K562 (cell line): ENCODE data around the gene CCL24. TPM values are rescaled to one million over a fixed set of nuclear protein-coding genes. Genes with fewer than 3 reads are reported as not detected.
A peak's percentile ranks its signal among the peaks of the same experiment; 100 is the strongest.

Source experiments
- ATF1 ChIP-seq, 2 experiments: fragments of 450-650 bp in 1 of 2; IDR thresholded peaks; 2 replicates each; pipeline ENCODE4 v1.6.1; 2016; ENCODE audit warnings: missing compliant biosample characterization in 1 of 2, missing genetic modification characterization in 1 of 2
- CBFA2T2 ChIP-seq: fragments of 450-650 bp; conservative IDR thresholded peaks from 2 replicates; pipeline ENCODE4 v1.6.1; 2017; ENCODE audit warnings: mild to moderate bottlenecking
- CHD1 ChIP-seq: fragments of 200-600 bp; sonication (generic); IDR thresholded peaks from one replicate; pipeline ENCODE4 v1.6.1; 2012; ENCODE audit warnings: mild to moderate bottlenecking, moderate library complexity, low read length, inconsistent platforms
- DEAF1 ChIP-seq: fragments of 450-650 bp; formaldehyde crosslinking; IDR thresholded peaks from 2 replicates; pipeline ENCODE4 v1.4.0; 2020; ENCODE audit warnings: mild to moderate bottlenecking, moderate library complexity
- HSF4 ChIP-seq: fragments of 250-450 bp; sonication (Bioruptor Pico); IDR thresholded peaks from 2 replicates; pipeline ENCODE4 v2.1.2; 2022; ENCODE audit warnings: mild to moderate bottlenecking, moderate library complexity, borderline replicate concordance
- LCOR ChIP-seq: sonication (generic); formaldehyde crosslinking; IDR thresholded peaks from 2 replicates; pipeline ENCODE4 v1.8.0; 2022; ENCODE audit warnings: mild to moderate bottlenecking, missing genetic modification reagents
- MAFG ChIP-seq: fragments of 450-650 bp; conservative IDR thresholded peaks from 2 replicates; pipeline ENCODE4 v1.6.1; 2016; ENCODE audit warnings: missing genetic modification characterization, missing compliant biosample characterization
- MAZ ChIP-seq, 2 experiments: fragments of 450-650 bp in 1 of 2; sonication (generic) in 1 of 2; formaldehyde crosslinking; IDR thresholded peaks in 1 of 2; conservative IDR thresholded peaks in 1 of 2; 2 replicates each; pipeline versions ENCODE4 v1.4.0 to v1.5.0; 2020; ENCODE audit warnings: mild to moderate bottlenecking in 1 of 2, missing genetic modification reagents in 1 of 2
- POLR2A ChIP-seq: fragments of 450-650 bp; conservative IDR thresholded peaks from 2 replicates; pipeline ENCODE4 v1.6.1; 2016
- POLR2G ChIP-seq: fragments of 200-400 bp; formaldehyde crosslinking; IDR thresholded peaks from 2 replicates; pipeline ENCODE4 v1.6.1; 2017; ENCODE audit warnings: low read depth, mild to moderate bottlenecking, antibody characterized with exemption, low read length, moderate library complexity
- TEAD2 ChIP-seq: fragments of 450-650 bp; IDR thresholded peaks from 2 replicates; pipeline ENCODE4 v1.6.1; 2016; ENCODE audit warnings: missing genetic modification characterization, control low read depth, missing compliant biosample characterization
- THRB ChIP-seq: fragments of 450-650 bp; formaldehyde crosslinking; conservative IDR thresholded peaks from 2 replicates; pipeline ENCODE4 v1.4.0; 2022; ENCODE audit warnings: mild to moderate bottlenecking, missing genetic modification characterization
- ZC3H4 ChIP-seq: sonication (generic); formaldehyde crosslinking; IDR thresholded peaks from 2 replicates; pipeline ENCODE4 v1.9.0; 2021; ENCODE audit warnings: missing genetic modification reagents, borderline replicate concordance
- ZNF143 ChIP-seq: sonication (generic); formaldehyde crosslinking; IDR thresholded peaks from 2 replicates; pipeline ENCODE4 v1.9.0; 2022; ENCODE audit warnings: mild to moderate bottlenecking, missing genetic modification reagents
- polyA plus RNA-seq, 8 experiments: library from polyadenylated mRNA; depleted of rRNA in 4 of 8; stranded (reverse) in 5 of 8; unstranded in 3 of 8; fragments of >200 nt; fragmentation: Nextera tagmentation in 2 of 8; fragmentation: Illumina TruSeq in 1 of 8; extraction: Ambion mirVana in 2 of 8; extraction: Trizol in 1 of 8; gene quantifications; 2 replicates each; pipeline versions ENCODE4 v1.2.1 to v1.2.3, GENCODE V29; 2011 to 2014; ENCODE audit warnings: inconsistent platforms in 1 of 8, missing spikeins in 1 of 8
- total RNA-seq, 7 experiments: library from RNA; depleted of rRNA in 6 of 7; stranded (reverse); fragments of >200 nt in 6 of 7; fragmentation: Illumina TruSeq in 2 of 7; extraction: Trizol in 2 of 7; gene quantifications; 2 replicates each; pipeline versions ENCODE4 v1.2.1 to v1.2.3, GENCODE V29; 2011 to 2021; ENCODE audit warnings: low replicate concordance in 1 of 7
- TF ChIP-seq, protein P1 (sequence below): fragments of 250-450 bp; sonication (Bioruptor Pico); IDR thresholded peaks from 2 replicates; pipeline ENCODE4 v1.8.0; 2021; ENCODE audit warnings: moderate library complexity, mild to moderate bottlenecking, inconsistent platforms
- TF ChIP-seq, protein P2 (sequence below): fragments of 450-650 bp; conservative IDR thresholded peaks from 2 replicates; pipeline ENCODE4 v1.6.1; 2016; ENCODE audit warnings: missing genetic modification characterization, low read depth, mild to moderate bottlenecking, missing compliant biosample characterization, moderate library complexity
- TF ChIP-seq, protein P3 (sequence below): fragments of 250-450 bp; sonication (Bioruptor Pico); IDR thresholded peaks from 2 replicates; pipeline ENCODE4 v1.8.0; 2022; ENCODE audit warnings: moderate library complexity, mild to moderate bottlenecking, inconsistent platforms
- TF ChIP-seq, protein P4 (sequence below): fragments of 250-450 bp; sonication (Bioruptor Pico); IDR thresholded peaks from 2 replicates; pipeline ENCODE4 v1.5.0; 2020; ENCODE audit warnings: mild to moderate bottlenecking

CCL24 gene
- total and polyA plus RNA-seq, 9 of the 15 experiments (the other 6 are each of a cell fraction or from before 2014, with no cell fraction given): 0.45 to 3.6 (median 0.95) TPM; not detected in 1

DNA sequence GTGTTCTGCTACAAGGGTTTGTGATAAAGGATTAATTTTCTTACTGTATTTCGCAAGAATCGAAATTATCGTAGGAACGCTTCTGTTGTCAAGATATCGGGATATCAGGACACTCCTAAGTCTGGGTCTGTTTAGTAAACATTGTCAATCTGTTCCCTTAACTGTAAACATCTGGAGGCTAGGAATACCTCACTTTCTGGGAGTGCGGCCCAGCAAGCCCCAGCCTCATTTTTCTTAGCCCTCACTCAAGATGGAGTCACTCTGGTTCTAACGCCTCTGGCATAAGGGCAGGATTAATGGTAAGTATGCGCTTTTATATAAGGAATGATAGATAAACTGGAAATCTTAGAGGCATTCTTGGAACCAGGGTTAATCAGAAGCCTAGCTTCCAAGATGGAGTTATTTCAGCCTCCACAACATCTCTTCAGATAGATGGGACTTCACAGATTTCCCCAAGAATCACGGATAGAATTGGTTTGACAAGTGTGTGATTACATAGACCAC, 30.1 kb upstream of the CCL24 start (continued):
- TF ChIP-seq, protein P1, sequence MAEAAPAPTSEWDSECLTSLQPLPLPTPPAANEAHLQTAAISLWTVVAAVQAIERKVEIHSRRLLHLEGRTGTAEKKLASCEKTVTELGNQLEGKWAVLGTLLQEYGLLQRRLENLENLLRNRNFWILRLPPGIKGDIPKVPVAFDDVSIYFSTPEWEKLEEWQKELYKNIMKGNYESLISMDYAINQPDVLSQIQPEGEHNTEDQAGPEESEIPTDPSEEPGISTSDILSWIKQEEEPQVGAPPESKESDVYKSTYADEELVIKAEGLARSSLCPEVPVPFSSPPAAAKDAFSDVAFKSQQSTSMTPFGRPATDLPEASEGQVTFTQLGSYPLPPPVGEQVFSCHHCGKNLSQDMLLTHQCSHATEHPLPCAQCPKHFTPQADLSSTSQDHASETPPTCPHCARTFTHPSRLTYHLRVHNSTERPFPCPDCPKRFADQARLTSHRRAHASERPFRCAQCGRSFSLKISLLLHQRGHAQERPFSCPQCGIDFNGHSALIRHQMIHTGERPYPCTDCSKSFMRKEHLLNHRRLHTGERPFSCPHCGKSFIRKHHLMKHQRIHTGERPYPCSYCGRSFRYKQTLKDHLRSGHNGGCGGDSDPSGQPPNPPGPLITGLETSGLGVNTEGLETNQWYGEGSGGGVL (CRISPR knock-in tag): 0 out of 2 replicates have a peak, but pooled peaks have one; percentile 52
- TF ChIP-seq, protein P2, sequence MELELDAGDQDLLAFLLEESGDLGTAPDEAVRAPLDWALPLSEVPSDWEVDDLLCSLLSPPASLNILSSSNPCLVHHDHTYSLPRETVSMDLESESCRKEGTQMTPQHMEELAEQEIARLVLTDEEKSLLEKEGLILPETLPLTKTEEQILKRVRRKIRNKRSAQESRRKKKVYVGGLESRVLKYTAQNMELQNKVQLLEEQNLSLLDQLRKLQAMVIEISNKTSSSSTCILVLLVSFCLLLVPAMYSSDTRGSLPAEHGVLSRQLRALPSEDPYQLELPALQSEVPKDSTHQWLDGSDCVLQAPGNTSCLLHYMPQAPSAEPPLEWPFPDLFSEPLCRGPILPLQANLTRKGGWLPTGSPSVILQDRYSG: peak; percentile 98
- TF ChIP-seq, protein P3, sequence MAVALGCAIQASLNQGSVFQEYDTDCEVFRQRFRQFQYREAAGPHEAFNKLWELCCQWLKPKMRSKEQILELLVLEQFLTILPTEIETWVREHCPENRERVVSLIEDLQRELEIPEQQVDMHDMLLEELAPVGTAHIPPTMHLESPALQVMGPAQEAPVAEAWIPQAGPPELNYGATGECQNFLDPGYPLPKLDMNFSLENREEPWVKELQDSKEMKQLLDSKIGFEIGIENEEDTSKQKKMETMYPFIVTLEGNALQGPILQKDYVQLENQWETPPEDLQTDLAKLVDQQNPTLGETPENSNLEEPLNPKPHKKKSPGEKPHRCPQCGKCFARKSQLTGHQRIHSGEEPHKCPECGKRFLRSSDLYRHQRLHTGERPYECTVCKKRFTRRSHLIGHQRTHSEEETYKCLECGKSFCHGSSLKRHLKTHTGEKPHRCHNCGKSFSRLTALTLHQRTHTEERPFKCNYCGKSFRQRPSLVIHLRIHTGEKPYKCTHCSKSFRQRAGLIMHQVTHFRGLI (CRISPR knock-in tag): peak; percentile 76; the same call in 1 of the 2 replicates
- TF ChIP-seq HSF4: peak; percentile 80; the same call in 1 of the 2 replicates
- peak; percentile 26; the same call in 1 of the 2 replicates for TF ChIP-seq DEAF1 (CRISPR knock-in tag)
- no peak for TF ChIP-seq ZC3H4 (CRISPR knock-in tag)
- TF ChIP-seq MAZ (CRISPR knock-in tag; conservative IDR thresholded peaks at IDR 0.05 in 1 of 2, IDR thresholded peaks at IDR 0.05 in 1 of 2): peak in 1 of 2 experiments; percentile 52; a peak in 1 of 4 replicates
- no peak for TF ChIP-seq LCOR
- no peak for TF ChIP-seq CHD1
- TF ChIP-seq POLR2G: no peak
- TF ChIP-seq THRB (CRISPR knock-in tag): 0 out of 2 replicates have a peak, but pooled peaks have one; percentile 36
- peak; percentile 92 for TF ChIP-seq TEAD2 (tag)
- TF ChIP-seq MAFG: peak; percentile 34; the same call in 1 of the 2 replicates
- no peak for TF ChIP-seq POLR2A
- no peak for TF ChIP-seq ATF1 (CRISPR knock-in tag; IDR thresholded peaks at IDR 0.05)
- TF ChIP-seq ATF1 (tag; IDR thresholded peaks at IDR 0.05): peak; percentile 38; the same call in 1 of the 2 replicates
- TF ChIP-seq, protein P4, sequence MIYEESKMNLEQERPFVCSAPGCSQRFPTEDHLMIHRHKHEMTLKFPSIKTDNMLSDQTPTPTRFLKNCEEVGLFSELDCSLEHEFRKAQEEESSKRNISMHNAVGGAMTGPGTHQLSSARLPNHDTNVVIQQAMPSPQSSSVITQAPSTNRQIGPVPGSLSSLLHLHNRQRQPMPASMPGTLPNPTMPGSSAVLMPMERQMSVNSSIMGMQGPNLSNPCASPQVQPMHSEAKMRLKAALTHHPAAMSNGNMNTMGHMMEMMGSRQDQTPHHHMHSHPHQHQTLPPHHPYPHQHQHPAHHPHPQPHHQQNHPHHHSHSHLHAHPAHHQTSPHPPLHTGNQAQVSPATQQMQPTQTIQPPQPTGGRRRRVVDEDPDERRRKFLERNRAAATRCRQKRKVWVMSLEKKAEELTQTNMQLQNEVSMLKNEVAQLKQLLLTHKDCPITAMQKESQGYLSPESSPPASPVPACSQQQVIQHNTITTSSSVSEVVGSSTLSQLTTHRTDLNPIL (CRISPR knock-in tag): peak; percentile 74; the same call in 1 of the 2 replicates
- TF ChIP-seq ZNF143 (CRISPR knock-in tag): no peak
- no peak for TF ChIP-seq CBFA2T2
